Measurements from ENCODE around the gene MYO18B.
"Not testable (repeated sequence)": the region's sequence is repeated elsewhere in the genome, so short reads cannot be mapped to it uniquely, and the experiment has no call there.

MYO18B gene, protein sequence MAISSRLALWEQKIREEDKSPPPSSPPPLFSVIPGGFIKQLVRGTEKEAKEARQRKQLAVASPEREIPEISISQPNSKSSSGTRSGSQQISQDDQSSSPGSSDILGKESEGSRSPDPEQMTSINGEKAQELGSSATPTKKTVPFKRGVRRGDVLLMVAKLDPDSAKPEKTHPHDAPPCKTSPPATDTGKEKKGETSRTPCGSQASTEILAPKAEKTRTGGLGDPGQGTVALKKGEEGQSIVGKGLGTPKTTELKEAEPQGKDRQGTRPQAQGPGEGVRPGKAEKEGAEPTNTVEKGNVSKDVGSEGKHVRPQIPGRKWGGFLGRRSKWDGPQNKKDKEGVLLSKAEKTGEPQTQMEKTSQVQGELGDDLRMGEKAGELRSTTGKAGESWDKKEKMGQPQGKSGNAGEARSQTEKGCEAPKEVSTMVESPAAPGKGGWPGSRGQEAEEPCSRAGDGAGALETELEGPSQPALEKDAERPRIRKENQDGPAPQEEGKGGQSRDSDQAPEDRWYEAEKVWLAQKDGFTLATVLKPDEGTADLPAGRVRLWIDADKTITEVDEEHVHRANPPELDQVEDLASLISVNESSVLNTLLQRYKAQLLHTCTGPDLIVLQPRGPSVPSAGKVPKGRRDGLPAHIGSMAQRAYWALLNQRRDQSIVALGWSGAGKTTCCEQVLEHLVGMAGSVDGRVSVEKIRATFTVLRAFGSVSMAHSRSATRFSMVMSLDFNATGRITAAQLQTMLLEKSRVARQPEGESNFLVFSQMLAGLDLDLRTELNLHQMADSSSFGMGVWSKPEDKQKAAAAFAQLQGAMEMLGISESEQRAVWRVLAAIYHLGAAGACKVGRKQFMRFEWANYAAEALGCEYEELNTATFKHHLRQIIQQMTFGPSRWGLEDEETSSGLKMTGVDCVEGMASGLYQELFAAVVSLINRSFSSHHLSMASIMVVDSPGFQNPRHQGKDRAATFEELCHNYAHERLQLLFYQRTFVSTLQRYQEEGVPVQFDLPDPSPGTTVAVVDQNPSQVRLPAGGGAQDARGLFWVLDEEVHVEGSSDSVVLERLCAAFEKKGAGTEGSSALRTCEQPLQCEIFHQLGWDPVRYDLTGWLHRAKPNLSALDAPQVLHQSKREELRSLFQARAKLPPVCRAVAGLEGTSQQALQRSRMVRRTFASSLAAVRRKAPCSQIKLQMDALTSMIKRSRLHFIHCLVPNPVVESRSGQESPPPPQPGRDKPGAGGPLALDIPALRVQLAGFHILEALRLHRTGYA (N-terminal part only)

DNA sequence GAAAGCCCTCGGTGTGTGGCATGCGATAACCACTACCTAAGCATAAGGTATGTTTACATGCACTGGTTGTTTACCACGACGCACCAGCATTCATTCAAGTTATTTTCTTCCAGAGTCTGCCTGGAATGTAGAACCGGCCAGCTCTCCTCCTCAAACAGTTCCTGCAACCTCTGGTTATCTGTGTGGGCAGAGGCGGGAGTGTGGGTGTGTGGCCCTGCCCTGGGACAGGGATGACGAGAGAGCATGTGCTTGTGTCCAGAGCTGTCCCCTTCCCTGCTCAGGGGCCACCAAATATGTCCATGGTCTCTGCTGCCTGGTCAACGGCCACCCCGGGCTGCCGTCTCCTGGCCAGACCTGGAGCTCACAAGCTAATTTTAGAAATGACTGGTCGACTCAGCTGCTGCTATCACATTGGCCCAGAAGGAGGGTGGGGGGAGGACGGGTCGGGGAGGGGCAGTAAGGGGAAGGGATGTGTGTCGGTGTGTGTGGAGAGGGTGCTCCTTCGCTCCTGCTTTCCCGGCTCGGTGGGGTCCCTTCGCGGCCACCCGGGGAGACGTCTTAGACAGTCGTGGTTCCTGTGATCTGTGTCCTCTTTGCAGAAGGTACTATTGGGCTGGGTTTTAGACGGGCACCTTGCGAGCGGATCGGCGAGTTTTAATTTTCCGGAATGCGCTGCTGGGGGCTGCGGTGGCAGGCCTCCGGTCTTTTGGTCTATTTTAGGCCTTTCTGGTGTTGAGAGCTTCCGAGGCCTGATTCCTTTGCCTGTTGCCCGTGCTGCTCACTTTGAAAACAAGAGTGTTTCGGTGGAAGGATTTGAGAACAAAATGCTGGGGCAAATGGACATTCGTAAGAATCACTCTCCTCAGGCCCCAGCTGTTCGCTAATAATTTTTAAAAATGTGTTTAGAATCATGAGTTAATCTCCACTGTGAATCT lies at the start of gene MYO18B:
MYO18B (plus strand) TSS at position 497 of the 935 bp plus-strand sequence. CDS start 18,905 bp downstream, outside the sequence.
- no peak for DNase-seq (ENCODE audit: extremely low read depth in 1 of 2, low read depth in 1 of 2)

DNA sequence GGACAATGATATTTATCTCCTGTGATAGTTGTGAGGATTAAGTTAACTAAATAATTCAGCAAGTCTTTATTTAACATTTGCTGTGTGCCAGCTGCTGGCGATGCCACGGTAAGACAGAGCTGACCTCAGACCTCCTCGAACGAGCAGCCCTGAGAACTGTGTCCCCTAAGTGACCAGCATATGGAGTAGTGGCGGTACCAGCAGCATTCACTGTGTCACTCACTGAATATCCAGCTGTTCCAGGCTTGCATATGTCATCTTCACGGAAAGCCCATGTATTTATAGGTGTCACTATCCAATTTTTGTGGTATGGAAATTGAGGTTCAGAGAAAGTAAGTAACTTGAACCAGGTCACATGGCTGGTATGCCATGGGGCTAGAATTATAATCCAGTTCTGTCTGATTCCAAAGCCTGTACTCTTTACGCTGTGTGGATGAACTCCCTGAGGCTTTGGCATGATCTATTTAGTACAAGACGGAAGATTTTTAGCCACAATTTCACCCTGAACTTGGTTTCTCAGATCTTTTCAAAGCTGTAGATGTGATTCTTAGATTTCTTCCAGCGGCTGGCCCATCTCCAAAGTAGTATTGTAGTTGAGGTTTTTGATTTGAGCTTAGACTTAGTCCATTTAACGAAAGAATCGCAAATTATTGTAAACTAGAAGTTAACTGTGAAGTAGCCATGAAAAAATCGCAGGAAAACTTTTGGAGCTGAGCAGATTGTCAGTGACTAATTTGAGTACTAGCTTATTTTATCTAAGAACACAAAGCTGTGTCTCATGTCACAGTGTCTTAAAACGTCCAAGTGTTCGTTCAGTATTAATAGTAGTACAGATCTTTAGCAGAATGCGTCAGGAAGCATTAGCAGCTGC lies 49.4 kb upstream of the MYO18B start:
- no peak for DNase-seq (ENCODE audit: extremely low read depth in 1 of 2, low read depth in 1 of 2)

DNA sequence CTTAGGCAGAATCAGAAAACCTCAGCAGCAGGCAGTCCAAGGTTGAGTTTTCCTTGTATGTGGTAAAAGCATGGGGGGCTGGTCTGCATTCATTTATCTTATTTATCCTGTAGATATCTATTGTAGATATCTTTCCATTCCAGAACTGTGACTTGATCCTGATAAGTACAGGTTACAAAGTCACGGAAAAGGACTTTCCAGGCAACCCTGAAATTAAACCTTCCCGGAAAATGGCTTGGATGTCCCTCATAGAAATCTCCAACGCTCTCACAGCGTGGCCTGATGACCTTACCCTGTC lies 48.8 kb upstream of the MYO18B start:
- no peak for DNase-seq (ENCODE audit: extremely low read depth in 1 of 2, low read depth in 1 of 2)

DNA sequence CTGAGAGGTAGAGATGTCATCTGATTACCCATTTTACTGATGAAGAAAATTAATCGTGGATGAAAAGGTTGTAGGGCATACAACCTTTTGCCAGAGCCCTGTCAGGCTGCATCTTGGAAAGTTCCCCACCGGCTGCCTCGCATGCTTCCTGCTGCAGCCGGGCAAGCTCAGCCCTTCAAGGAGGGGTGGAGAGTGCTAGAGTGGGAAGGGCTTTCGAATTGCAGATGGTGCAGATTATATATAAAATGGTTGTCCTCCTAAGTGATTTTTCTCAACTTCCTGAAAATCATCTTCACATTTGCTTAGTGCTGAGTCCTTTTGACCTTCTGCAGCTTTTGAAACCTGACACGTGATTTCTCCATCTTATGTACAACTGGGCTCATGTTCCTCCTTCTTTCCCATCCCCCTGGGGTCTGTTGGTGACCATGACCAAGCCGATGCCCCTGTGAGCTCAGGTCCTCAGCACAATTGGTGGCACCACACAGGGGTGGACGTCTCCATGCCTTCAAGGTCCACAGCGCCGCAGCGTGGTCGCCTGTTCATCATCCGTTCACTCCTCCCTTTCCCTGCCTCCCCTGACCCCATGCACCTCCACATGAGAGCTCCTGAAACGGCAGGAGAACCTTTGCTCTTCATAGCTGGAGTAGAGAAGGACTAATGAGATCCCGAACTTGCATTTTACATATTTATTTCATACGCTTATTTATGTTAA lies 47.6 kb upstream of the MYO18B start:
- DNase-seq (ENCODE audit: extremely low read depth in 1 of 2, low read depth in 1 of 2): no peak

DNA sequence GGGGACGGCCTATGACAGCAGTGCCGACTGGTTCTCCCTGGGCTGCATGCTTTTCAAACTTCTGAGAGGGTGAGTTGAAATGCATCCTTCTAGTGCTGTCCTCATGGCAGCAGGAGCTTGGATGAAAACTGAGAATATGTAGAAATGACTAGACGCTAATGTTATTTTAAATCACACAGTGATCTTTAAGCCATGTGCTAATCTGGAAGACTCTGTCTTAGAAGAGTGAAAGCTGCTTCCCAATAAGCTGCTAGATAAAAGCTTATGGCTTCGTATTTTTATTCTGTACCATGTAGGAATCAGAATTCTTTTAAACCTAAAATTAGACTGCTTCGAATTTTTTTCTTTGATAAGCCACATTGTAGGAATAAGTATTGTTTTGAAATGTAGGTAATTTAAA lies 46.8 kb upstream of the MYO18B start:
- DNase-seq (ENCODE audit: extremely low read depth in 1 of 2, low read depth in 1 of 2): no peak

DNA sequence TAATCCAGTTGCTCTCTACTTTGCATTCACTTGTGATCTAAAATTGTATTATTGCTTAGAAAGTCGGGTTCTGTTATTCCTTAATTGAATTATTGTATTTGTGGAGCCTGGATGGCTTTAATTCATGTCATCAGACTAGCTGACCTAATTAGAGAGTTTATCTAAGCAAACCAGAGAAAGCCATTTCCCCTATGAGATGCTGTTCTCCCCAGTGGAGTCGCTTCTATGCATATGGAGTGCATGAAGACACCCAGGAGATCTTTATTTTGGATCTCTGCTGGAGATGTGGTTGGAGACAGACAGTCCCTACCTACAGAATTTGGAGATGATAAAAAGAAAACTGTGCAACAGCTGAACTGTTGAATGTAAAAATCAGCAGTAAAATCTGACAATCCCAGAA lies 45.2 kb upstream of the MYO18B start:
- DNase-seq (ENCODE audit: extremely low read depth in 1 of 2, low read depth in 1 of 2): no peak

DNA sequence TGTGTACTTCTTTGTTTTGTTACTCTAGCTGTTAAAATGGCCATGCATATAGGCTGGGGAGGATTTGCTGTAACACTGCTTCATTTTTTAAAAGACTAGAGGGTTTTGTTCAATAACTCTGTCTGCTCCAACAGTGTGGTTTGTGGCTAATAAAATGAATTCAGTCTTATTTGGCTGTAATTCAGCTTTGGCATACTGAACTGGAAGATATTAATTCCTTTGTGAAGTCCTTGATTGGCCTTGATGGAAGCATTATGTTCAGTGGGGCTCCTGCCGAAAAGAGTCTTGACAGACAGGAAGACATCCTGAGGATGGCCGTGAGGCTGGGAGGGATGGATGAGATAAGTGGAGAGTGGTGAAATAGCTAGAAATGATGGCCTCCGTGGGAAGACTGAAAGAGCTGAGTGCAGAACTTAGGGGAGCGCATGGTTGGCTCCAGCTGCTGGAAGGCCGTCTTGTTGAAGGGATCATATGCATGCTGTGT lies 44.8 kb upstream of the MYO18B start:
- no peak for DNase-seq (ENCODE audit: extremely low read depth in 1 of 2, low read depth in 1 of 2)

DNA sequence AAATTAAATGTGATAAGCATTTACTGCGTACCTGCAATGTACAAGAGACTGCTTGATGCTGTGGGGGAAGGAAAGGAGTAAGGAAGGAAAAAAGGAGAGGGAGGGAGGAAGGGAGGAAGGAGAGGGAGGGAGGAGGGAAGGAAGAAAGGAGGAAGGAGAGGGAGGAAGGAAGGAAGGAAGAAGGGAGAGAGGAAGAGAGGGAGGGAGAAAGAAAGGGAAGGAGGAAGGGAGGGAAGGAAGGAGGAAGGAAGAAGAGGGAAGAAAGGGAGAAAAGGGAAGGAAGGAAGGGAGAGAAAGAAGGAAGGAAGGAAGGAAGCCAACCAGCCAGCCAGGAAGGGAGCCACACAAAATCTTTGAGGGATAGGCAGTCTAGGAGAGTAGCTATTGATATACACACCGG lies 44.0 kb upstream of the MYO18B start:
- no peak for DNase-seq (ENCODE audit: extremely low read depth in 1 of 2, low read depth in 1 of 2)

DNA sequence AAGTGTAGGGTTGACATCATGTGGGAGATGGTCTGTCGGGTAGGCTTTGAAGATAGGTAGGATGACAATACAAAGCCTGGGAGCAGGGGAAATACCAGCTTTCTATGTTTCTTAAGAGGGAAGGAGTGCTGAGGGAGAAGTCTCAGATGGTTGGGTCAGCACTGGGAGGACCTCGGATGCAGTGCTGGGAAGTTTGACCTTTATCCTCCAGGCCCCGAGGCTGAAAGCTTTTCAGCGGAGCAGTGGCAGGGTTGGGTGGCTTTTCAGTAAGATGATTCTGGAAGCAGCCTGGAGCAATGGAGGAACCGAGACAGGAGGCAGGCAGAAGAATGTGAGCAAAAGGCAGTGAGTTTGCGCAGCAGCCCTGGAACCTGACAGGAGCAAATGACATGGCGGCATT lies 43.5 kb upstream of the MYO18B start:
- no peak for DNase-seq (ENCODE audit: extremely low read depth in 1 of 2, low read depth in 1 of 2)

DNA sequence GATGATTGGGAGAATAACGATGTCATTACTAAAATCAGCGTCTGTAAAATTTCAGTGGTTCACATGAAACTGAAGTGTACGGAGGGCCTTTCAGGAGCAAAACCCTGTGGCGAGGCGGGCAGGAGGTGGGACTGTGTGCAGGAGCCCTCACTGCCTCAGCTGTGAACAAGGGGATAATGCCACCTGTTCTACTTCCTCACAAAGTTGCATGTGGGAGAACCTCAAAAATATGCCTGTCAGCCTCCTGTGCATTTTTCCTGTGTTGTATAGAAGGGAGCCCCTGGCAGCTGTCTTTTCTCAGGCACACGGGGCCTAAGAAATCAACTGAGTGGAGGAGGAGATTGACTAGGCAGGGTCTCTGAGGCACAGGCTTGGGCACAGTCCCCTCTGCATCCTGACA lies 43.0 kb upstream of the MYO18B start:
- no peak for DNase-seq (ENCODE audit: extremely low read depth in 1 of 2, low read depth in 1 of 2)

DNA sequence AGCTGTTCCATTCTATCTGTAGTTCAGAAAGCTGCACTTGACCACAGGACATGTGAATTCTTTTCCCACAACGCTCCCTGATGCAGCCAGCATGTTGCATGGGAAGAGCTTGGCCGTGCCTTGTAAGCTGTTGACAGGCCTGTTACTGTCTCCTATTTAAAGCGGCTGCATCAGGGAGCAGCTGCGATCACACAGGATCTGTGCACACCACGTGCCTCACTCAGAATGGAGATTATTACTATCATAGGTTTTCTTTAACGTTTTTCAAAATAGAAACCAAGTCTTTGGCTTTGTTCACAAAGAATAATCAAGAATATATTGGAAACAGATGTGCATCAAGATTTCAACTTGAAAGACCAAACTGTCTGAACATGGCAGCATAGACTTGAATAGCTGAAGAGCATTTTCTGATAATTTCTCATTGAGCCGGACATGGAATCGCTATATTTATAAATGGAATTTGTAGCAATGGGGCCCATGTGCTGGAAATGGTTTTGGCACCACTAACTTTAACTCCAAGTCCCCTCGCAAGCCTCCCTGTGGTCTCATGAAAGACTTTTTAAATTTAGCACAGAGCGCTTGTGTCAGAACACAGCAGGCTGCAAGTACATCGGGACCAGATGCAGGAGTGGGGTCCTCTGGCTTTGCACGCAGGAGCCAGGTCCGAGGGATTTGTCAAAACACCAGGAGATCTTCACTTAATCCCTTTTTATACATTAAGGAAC lies 40.8 kb upstream of the MYO18B start:
- no peak for DNase-seq (ENCODE audit: extremely low read depth in 1 of 2, low read depth in 1 of 2)

DNA sequence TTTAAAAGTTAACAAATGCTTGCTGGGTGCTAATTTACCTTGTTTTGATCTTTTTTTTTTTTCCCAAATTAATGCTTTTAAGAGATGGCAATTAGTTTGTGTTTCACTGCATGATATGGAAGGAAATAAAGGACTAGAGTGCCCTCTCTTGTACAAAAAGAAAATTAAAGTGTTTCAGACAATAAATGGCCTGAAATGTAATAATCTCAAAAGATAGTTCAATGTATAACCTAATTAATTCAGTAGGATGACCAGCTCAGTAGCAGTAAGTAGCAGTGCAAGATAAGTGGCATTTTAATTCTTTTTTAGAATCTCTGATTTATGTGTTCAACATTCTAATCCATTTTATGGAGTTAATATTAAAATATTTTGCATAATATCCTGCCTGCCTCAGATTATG lies 39.9 kb upstream of the MYO18B start:
- no peak for DNase-seq (ENCODE audit: extremely low read depth in 1 of 2, low read depth in 1 of 2)

DNA sequence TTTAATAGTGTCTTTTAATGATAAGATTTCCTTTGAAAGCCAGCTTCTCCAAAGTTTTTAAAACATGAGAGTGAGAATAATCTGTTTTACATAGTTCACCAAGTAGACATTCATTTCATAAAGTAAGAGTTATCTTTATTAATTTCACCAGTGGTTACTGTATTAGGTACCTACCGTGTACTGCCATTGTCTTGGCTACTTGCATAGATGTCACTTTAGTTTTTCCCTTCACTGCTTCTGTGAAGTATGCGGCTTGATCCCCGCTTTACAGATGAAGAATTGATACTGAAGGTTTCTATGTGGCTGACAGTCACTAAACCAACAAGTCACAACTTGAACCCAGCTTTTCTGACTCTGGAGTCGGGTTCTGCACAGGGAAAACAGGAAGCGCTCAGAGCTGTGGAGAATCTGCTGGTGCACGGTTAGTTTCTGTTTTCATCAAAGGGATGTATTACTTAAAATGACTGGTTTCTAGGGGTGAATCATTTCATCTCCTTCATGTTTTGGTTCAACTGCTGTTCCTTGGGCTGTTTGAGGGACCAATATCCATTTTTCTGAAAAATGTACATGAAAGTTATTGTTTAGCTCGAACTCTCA lies 39.3 kb upstream of the MYO18B start:
- DNase-seq (ENCODE audit: extremely low read depth in 1 of 2, low read depth in 1 of 2): no peak

DNA sequence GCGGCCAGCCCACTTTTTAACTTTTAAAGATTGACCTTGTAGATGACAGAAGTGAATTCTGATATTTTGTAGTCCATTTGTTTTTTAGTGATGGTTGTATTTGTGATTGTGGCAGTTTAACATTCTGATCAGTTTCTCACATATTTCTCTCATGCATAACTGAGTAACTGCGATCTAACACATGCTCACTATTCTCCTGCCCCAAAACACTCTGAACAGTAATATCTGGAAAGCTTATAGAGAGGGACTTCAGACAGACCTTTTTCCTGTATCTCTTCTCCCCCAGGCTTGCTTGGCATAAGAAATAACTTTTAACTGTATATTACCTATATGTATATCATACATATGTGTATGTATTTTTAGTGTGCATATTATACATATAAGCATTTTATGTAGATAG lies 37.3 kb upstream of the MYO18B start:
- DNase-seq (ENCODE audit: extremely low read depth in 1 of 2, low read depth in 1 of 2): no peak

DNA sequence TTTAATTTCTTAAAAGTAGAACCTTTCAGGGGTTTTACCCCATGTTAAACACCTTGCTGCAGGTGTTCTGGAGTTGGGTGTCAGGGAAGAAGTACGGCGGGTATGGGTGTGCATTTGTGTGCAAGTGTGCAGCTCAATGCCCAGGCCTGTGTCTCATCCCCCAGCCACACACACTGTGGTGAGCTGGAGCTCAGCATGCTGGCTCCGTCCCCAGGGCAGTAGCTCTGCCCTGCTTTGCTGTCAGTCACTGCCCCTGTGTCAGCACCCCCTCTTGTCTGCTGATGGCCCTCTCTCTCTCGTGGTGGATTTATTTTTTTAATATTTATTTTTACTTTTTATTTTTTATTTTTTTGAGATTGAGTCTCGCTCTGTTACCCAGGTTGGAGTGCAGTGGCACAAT lies 35.8 kb upstream of the MYO18B start:
- no peak for DNase-seq (ENCODE audit: extremely low read depth in 1 of 2, low read depth in 1 of 2)

DNA sequence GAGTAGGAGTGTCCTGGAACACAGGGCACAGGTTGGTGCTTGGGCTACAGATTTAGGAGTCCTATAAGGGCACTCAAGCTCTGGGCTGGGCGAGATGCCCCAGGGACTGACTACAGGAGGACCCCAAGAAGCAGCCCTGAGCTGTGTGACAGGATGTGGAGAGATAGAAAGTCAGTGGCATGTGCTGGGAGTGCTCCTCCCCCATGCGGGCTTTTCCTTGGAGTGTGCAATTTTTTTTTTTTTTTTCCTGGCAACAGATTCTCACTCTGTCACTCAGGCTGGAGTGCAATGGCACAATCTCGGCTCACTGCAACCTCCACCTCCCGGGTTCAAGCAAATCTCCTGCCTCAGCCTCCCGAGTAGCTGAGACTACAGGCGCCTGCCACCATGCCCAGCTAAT lies 33.6 kb upstream of the MYO18B start:
- DNase-seq (ENCODE audit: extremely low read depth in 1 of 2, low read depth in 1 of 2): not testable (repeated sequence)

DNA sequence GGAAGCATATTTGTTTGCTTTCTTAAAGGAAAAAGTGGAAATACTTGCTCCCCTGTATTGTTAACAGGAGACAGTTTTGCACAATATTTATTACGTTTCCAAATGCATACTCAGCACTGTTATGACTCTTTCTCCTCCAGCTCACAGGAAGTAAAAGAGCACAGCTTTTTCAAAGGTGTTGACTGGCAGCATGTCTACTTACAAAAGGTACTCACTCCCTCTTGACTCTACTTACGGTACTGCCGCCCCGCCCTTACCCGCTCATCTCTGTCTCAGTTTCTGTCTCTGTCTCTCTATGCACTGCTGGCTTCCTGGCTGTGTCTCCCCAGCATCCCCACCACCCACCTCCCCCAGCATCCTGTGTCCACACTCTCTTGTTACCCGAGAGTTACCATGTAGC lies 32.2 kb upstream of the MYO18B start:
- DNase-seq (ENCODE audit: extremely low read depth in 1 of 2, low read depth in 1 of 2): no peak

DNA sequence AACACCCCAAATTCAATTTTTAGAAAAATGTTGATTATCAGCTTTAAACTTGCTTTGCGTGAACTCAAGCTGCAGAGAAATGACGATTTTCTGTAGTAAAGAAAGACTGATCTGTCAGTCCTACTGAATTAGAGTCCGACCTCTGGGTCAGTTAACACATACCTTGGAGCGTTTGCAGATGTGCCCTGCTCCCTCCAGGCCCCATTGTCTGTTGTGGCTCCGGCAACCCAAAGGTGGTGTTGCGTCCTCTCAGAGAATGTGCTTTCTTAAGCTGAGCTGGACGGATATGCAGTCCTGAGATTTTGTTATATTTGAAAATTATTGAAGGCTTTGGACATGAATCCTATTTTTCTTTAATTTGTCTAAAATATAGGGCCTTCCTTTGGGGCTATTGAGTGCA lies 31.5 kb upstream of the MYO18B start:
- DNase-seq (ENCODE audit: extremely low read depth in 1 of 2, low read depth in 1 of 2): no peak
